Stomach (tissue), 9 donors: ENCODE measurements around the gene SLC24A3. TPM values are rescaled to one million over a fixed set of nuclear protein-coding genes. Genes with fewer than 3 reads are reported as not detected.

Experiments used
- DNase-seq, 2 donors: peaks; one replicate each; pipeline versions ENCODE4 v3.0.0 to v3.0.0-alpha.2; 2013 to 2019
- H3K27ac ChIP-seq, 5 donors: fragments of 200-600 bp in 4 of 5; sonication (generic) in 4 of 5; one replicate each; pipeline ENCODE4 v1.5.1; 2013 to 2019; ENCODE audit warnings: mild to moderate bottlenecking in 1 of 5, moderate library complexity in 1 of 5
- H3K27me3 ChIP-seq, 3 donors: fragments of 200-600 bp; sonication (generic); one replicate each; pipeline ENCODE4 v1.5.1; 2017 to 2019; ENCODE audit warnings: mixed run types in 1 of 3
- H3K36me3 ChIP-seq, 4 donors: fragments of 200-600 bp; sonication (generic); 1 replicate in 3 of 4; 2 replicates in 1 of 4; pipeline ENCODE4 v1.5.1; 2016 to 2019
- H3K4me1 ChIP-seq, 4 donors: fragments of 200-600 bp; sonication (generic); one replicate each; pipeline ENCODE4 v1.5.1; 2016 to 2019
- H3K4me3 ChIP-seq, 4 donors: fragments of 200-600 bp; sonication (generic) in 3 of 4; one replicate each; pipeline ENCODE4 v1.5.1; 2016 to 2019; ENCODE audit warnings: mild to moderate bottlenecking in 1 of 4
- H3K9me3 ChIP-seq, 4 donors: fragments of 200-600 bp; sonication (generic); one replicate each; pipeline ENCODE4 v1.5.1; 2016 to 2019
- CTCF ChIP-seq, 7 experiments: fragments of 450-650 bp in 4 of 7; fragments of 200-600 bp in 3 of 7; sonication (generic) in 3 of 7; IDR thresholded peaks; one replicate each; pipeline ENCODE4 v1.5.1; 2016 to 2019; ENCODE audit warnings: antibody characterized with exemption in 7 of 7, control low read depth in 2 of 7, mild to moderate bottlenecking in 1 of 7
- EP300 ChIP-seq: sonication (generic); formaldehyde crosslinking; IDR thresholded peaks from one replicate; pipeline ENCODE4 v1.6.1; 2017; ENCODE audit warnings: antibody characterized with exemption
- POLR2A ChIP-seq, 4 donors: fragments of 450-650 bp; IDR thresholded peaks; one replicate each; pipeline ENCODE4 v1.6.1; 2016; ENCODE audit warnings: antibody characterized with exemption in 4 of 4, control low read depth in 2 of 4, mild to moderate bottlenecking in 1 of 4, moderate library complexity in 1 of 4
- POLR2AphosphoS5 ChIP-seq, 3 donors: sonication (generic); formaldehyde crosslinking; IDR thresholded peaks; one replicate each; pipeline ENCODE4 v1.6.1; 2016; ENCODE audit warnings: antibody characterized with exemption in 3 of 3
- WGBS, 5 donors: extraction: QIAGEN DNeasy Blood & Tissue Kit in 3 of 5; methylation state at CpG; one replicate each; pipeline versions ENCODE4 v1.1.5 to v1.1.7; 2013 to 2018; 5-methylcytosine and 5-hydroxymethylcytosine counted together
- intact Hi-C: fragments of 100-400 bp; cut with DNase I; formaldehyde crosslinking; loops from one replicate; pipeline ENCODE4 v1.15.1; 2023; ENCODE audit warnings: low total_unique reads
- polyA plus RNA-seq, 3 donors: library from polyadenylated mRNA; stranded (reverse); fragments of 200-250 nt; gene quantifications; one replicate each; pipeline ENCODE4 v1.2.3, GENCODE V29; 2013
- total RNA-seq, 5 donors: library from RNA; depleted of rRNA; stranded (reverse); fragments of >200 nt; gene quantifications; one replicate each; pipeline versions ENCODE4 v1.1.0 to v1.2.3, GENCODE V29; 2014 to 2016
- donor health status: healthy with polysubstance abuse.
- donor health status: Bipolar disorder and iron deficiency.
- donor health status: healthy.

The SLC24A3 gene
- total and polyA plus RNA-seq, 8 donors, result 1.8 to 9.0 (median 4.5) TPM

GRCh38 chr20:19223640-19224039 lies 11.2 kb downstream of the SLC24A3 start:
- H3K4me1 ChIP-seq, result no peaks in the 10 kb centered on the region
- H3K9me3 ChIP-seq, result peaks cover 0 to 10% (median 9%) of the 10 kb centered on the region in 4 donors
- no peaks in the 10 kb centered on the region for H3K36me3 ChIP-seq
- TF ChIP-seq POLR2AphosphoS5 (IDR thresholded peaks at IDR 0.05) (no peak), POLR2A (IDR thresholded peaks at IDR 0.05) (no peak), CTCF (IDR thresholded peaks at IDR 0.05) (no peak), EP300 (no peak)
- intact Hi-C loops, result no loop called here
- DNase-seq, result no peak
- H3K4me3 ChIP-seq, result no peak overlapping the region
- no peak overlapping the region for H3K27ac ChIP-seq
- H3K27me3 ChIP-seq, result no peaks in the 10 kb centered on the region
- WGBS, 5 donors, result 86 to 93% (median 92%) methylated on average over 7 of the region's 7 CpGs

GRCh38 chr20:19231359-19232035 lies 19.1 kb downstream of the SLC24A3 start:
- Histone ChIP-seq H3K9me3 (peaks cover 0 to 2% (median under 1%) of the 10 kb centered on the region in 4 donors), H3K27me3 (no peaks in the 10 kb centered on the region), H3K27ac (no peak overlapping the region), H3K4me3 (no peak overlapping the region), H3K4me1 (no peaks in the 10 kb centered on the region), H3K36me3 (no peaks in the 10 kb centered on the region)
- no peak for TF ChIP-seq EP300
- no peak for TF ChIP-seq POLR2A (IDR thresholded peaks at IDR 0.05)
- TF ChIP-seq POLR2AphosphoS5 (IDR thresholded peaks at IDR 0.05), result no peak
- TF ChIP-seq CTCF (IDR thresholded peaks at IDR 0.05), result no peak
- WGBS, 5 donors, result 75 to 88% (median 83%) methylated on average over 6 of the region's 6 CpGs
- DNase-seq, result no peak
- intact Hi-C loops, result no loop called here

GRCh38 chr20:19232997-19233794 lies 20.8 kb downstream of the SLC24A3 start:
- Histone ChIP-seq H3K36me3 (no peaks in the 10 kb centered on the region), H3K9me3 (no peaks in the 10 kb centered on the region), H3K27ac (peak overlapping the region in 1 of 5 donors; percentile 15), H3K27me3 (no peaks in the 10 kb centered on the region), H3K4me1 (no peaks in the 10 kb centered on the region), H3K4me3 (no peak overlapping the region)
- TF ChIP-seq POLR2A (IDR thresholded peaks at IDR 0.05) (no peak), CTCF (IDR thresholded peaks at IDR 0.05) (no peak), EP300 (no peak), POLR2AphosphoS5 (IDR thresholded peaks at IDR 0.05) (no peak)
- peak in 1 of 2 donors; percentile 43 for DNase-seq
- intact Hi-C loops, result no loop called here
- WGBS, 5 donors, result 55 to 74% (median 65%) methylated on average over 12 of the region's 12 CpGs

GRCh38 chr20:19236371-19237055 lies 24.1 kb downstream of the SLC24A3 start:
- Histone ChIP-seq H3K27me3 (no peaks in the 10 kb centered on the region), H3K4me1 (no peaks in the 10 kb centered on the region), H3K9me3 (no peaks in the 10 kb centered on the region), H3K36me3 (no peaks in the 10 kb centered on the region), H3K4me3 (no peak overlapping the region), H3K27ac (no peak overlapping the region)
- WGBS, 5 donors, result 78 to 87% (median 84%) methylated on average over 7 of the region's 7 CpGs
- intact Hi-C loops, result no loop called here
- TF ChIP-seq CTCF (IDR thresholded peaks at IDR 0.05) (no peak), POLR2AphosphoS5 (IDR thresholded peaks at IDR 0.05) (no peak), POLR2A (IDR thresholded peaks at IDR 0.05) (no peak), EP300 (no peak)
- DNase-seq, result no peak
